Measurements from ENCODE around the gene MYH15. TPM values are rescaled to one million over a fixed set of nuclear protein-coding genes. Genes with fewer than 3 reads are reported as not detected.
"Not testable (repeated sequence)": the region's sequence is repeated elsewhere in the genome, so short reads cannot be mapped to it uniquely, and the experiment has no call there.

The MYH15 gene
- total and polyA plus RNA-seq, 4 donors, result 0.06 to 0.31 (median 0.25) TPM

DNA sequence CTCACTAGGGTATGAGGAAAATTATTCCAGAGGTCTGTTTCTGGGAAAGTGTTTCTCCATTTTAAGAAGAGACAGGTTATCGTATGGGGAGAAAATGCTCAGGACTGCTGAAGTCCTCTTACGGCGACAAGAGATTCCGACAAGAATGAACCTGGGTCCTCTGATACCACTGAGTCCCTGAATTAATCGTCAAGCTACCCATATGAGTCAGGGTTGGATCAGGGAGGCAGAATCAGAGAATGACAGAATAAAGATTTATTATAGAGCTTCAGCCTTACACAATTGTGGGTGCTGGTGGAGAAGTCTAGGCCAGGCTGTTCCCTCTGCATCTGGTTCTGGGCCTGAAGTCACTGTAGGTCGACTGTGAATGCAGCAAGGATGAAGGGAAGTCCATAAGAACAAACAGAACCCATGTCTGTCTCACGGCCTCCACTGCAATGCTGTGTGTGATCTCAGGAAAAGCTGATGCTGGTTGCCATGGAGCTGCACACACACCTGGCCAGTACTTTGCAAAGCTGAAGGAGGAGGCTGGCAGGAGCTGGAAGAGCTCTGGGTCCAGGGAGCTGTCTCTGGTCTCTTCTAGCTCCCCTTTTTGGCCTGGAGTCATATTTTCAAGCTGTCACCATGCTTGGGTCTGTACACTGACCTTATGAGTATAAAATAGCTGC, 130.1 kb downstream of the MYH15 start:
- H3K4me1 ChIP-seq (ENCODE audit: control insufficient read depth in 5 of 5, insufficient read depth in 5 of 5, low read length in 5 of 5), result no peaks in the 10 kb centered on the region
- H3K9ac ChIP-seq (ENCODE audit: insufficient read depth in 1 of 2, low read length in 2 of 2), result no peak overlapping the region
- no peak overlapping the region for H3K4me3 ChIP-seq
- no peak for ATAC-seq (ENCODE audit: insufficient read depth, low FRiP score)
- no peaks in the 10 kb centered on the region for H3K9me3 ChIP-seq (ENCODE audit: control insufficient read depth in 4 of 4, insufficient read depth in 3 of 4, low read length in 3 of 4)
- DNase-seq, result no peak
- TF ChIP-seq, protein P1, sequence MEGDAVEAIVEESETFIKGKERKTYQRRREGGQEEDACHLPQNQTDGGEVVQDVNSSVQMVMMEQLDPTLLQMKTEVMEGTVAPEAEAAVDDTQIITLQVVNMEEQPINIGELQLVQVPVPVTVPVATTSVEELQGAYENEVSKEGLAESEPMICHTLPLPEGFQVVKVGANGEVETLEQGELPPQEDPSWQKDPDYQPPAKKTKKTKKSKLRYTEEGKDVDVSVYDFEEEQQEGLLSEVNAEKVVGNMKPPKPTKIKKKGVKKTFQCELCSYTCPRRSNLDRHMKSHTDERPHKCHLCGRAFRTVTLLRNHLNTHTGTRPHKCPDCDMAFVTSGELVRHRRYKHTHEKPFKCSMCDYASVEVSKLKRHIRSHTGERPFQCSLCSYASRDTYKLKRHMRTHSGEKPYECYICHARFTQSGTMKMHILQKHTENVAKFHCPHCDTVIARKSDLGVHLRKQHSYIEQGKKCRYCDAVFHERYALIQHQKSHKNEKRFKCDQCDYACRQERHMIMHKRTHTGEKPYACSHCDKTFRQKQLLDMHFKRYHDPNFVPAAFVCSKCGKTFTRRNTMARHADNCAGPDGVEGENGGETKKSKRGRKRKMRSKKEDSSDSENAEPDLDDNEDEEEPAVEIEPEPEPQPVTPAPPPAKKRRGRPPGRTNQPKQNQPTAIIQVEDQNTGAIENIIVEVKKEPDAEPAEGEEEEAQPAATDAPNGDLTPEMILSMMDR (IDR thresholded peaks at IDR 0.05; ENCODE audit: control extremely low read depth, extremely low read depth), result no peak
- no peaks in the 10 kb centered on the region for H3K27me3 ChIP-seq (ENCODE audit: control insufficient read depth in 3 of 3, insufficient read depth in 3 of 3, low read length in 2 of 3)
- no peaks in the 10 kb centered on the region for H3K36me3 ChIP-seq (ENCODE audit: control insufficient read depth in 4 of 4, insufficient read depth in 4 of 4, low read length in 4 of 4)
- 89 to 91% methylated on average over 7 of the region's 7 CpGs for WGBS, 2 donors
- H3K27ac ChIP-seq (ENCODE audit: low read depth in 1 of 2, low read length in 1 of 2), result no peak overlapping the region

DNA sequence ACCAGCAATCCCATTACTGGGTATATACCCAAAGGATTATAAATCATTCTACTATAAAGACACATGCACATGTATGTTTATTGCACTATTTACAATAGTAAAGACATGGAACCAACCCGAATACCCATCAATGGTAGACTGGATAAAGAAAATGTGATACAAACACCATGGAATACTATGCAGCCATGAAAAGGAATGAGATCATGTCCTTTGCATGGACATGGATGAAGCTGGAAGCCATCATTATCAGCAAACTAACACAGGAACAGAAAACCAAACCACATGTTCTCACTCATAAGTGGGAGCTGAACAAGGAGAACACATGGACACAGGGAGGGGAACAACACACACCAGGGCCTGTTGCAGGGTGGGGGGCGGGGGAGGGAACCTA, 131.4 kb downstream of the MYH15 start:
- ATAC-seq (ENCODE audit: insufficient read depth, low FRiP score); DNase-seq; H3K9ac ChIP-seq (ENCODE audit: insufficient read depth in 1 of 2, low read length in 2 of 2); H3K9me3 ChIP-seq (ENCODE audit: control insufficient read depth in 4 of 4, insufficient read depth in 3 of 4, low read length in 3 of 4); H3K27ac ChIP-seq (ENCODE audit: low read depth in 1 of 2, low read length in 1 of 2); H3K4me3 ChIP-seq; H3K27me3 ChIP-seq (ENCODE audit: control insufficient read depth in 3 of 3, insufficient read depth in 3 of 3, low read length in 2 of 3); H3K36me3 ChIP-seq (ENCODE audit: control insufficient read depth in 4 of 4, insufficient read depth in 4 of 4, low read length in 4 of 4); H3K4me1 ChIP-seq (ENCODE audit: control insufficient read depth in 5 of 5, insufficient read depth in 5 of 5, low read length in 5 of 5): not testable (repeated sequence)
- 93 to 100% methylated on average over 2 of the region's 2 CpGs for WGBS, 2 donors

DNA sequence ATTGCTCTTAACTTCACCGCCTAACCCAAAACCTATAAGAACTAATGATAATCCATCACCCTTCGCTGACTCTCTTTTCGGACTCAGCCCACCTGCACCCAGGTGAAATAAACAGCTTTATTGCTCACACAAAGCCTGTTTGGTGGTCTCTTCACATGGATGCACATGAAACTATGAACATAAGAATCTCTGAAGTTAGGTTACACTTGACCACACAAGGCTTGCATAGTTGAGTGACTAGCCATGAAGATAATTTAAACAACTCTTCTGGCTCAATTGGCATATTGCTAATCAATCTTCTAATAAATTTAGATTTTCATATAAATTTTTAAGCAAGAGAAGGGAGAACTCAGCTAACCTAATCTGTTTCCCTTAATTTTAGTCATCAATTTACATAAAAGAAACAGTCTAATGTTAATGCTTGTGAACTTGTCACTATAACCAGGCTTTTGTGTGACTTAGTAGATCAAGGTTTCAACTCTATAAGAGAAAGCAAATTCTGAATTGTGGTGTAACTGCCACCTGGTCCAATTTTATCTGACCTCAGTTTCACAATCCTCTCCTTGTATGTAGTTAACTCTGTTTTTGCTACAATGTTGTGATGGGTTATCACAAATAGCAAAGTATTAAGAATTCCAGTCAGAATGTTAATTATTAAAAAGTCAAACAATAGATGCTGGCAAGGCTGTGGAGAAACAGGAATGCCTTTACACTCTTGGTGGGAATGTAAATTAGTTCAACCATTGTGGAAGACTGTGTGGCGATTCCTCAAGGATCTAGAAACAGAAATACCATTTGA, 132.0 kb downstream of the MYH15 start:
- ATAC-seq (ENCODE audit: insufficient read depth, low FRiP score) (no peak), DNase-seq (no peak)
- no peaks in the 10 kb centered on the region for H3K27me3 ChIP-seq (ENCODE audit: control insufficient read depth in 3 of 3, insufficient read depth in 3 of 3, low read length in 2 of 3)
- no peaks in the 10 kb centered on the region for H3K9me3 ChIP-seq (ENCODE audit: control insufficient read depth in 4 of 4, insufficient read depth in 3 of 4, low read length in 3 of 4)
- no peaks in the 10 kb centered on the region for H3K36me3 ChIP-seq (ENCODE audit: control insufficient read depth in 4 of 4, insufficient read depth in 4 of 4, low read length in 4 of 4)
- H3K9ac ChIP-seq (ENCODE audit: insufficient read depth in 1 of 2, low read length in 2 of 2), result no peak overlapping the region
- 96 to 97% methylated on average over 4 of the region's 4 CpGs for WGBS, 2 donors
- no peaks in the 10 kb centered on the region for H3K4me1 ChIP-seq (ENCODE audit: control insufficient read depth in 5 of 5, insufficient read depth in 5 of 5, low read length in 5 of 5)
- TF ChIP-seq, protein P1 (IDR thresholded peaks at IDR 0.05; ENCODE audit: control extremely low read depth, extremely low read depth), result no peak
- H3K4me3 ChIP-seq, result no peak overlapping the region
- H3K27ac ChIP-seq (ENCODE audit: low read depth in 1 of 2, low read length in 1 of 2), result no peak overlapping the region

DNA sequence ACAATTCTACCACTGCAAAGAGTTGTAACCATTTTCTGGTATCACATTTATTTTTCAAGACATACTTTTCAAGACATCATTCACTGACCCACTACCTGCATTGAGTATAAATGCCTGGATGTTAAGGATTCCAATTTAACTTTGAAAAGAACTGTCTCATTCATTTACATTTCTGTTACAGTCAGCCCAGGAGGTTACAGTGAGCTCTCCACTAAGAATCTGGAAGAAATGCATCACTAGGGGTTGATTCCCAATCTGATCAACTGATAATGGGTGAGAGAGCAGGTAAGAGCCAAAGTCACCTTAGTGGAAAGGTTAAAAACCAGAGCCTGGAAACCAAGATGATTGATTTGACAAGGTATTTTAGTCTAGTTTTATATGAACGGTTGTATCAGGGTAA, 133.0 kb downstream of the MYH15 start:
- DNase-seq, result no peak

More for the DNA sequence above, 133.0 kb downstream of the MYH15 start:
- no peak overlapping the region for H3K9ac ChIP-seq (ENCODE audit: insufficient read depth in 1 of 2, low read length in 2 of 2)
- H3K4me3 ChIP-seq, result no peak overlapping the region
- H3K27me3 ChIP-seq (ENCODE audit: control insufficient read depth in 3 of 3, insufficient read depth in 3 of 3, low read length in 2 of 3), result no peaks in the 10 kb centered on the region
- ATAC-seq (ENCODE audit: insufficient read depth, low FRiP score), result no peak
- no peaks in the 10 kb centered on the region for H3K4me1 ChIP-seq (ENCODE audit: control insufficient read depth in 5 of 5, insufficient read depth in 5 of 5, low read length in 5 of 5)
- TF ChIP-seq, protein P1 (IDR thresholded peaks at IDR 0.05; ENCODE audit: control extremely low read depth, extremely low read depth), result no peak
- no peaks in the 10 kb centered on the region for H3K9me3 ChIP-seq (ENCODE audit: control insufficient read depth in 4 of 4, insufficient read depth in 3 of 4, low read length in 3 of 4)
- no peaks in the 10 kb centered on the region for H3K36me3 ChIP-seq (ENCODE audit: control insufficient read depth in 4 of 4, insufficient read depth in 4 of 4, low read length in 4 of 4)
- no peak overlapping the region for H3K27ac ChIP-seq (ENCODE audit: low read depth in 1 of 2, low read length in 1 of 2)
- 90 to 100% methylated on average over 1 of the region's 1 CpG for WGBS, 2 donors

Data from lung (tissue), 12 donors.